Stimulated activated naive CD8-positive, alpha-beta T cell treated with anti-CD3 and anti-CD28 coated beads, Interleukin-15, Interleukin-2, amounts not matched to agents 100 U/mL and 50 U/mL, for 24 hours (primary cell): Measurements from ENCODE around the gene GPLD1.
"Not testable (repeated sequence)": the region's sequence is repeated elsewhere in the genome, so short reads cannot be mapped to it uniquely, and the experiment has no call there.

ENCODE experiments used
- ATAC-seq: fragments of 150-1000 bp; cut with Tn5 transposase; one replicate; pipeline ENCODE4 v1.10.0; 2021
- DNase-seq: peaks from one replicate; pipeline ENCODE4 v3.0.0; 2021

Gene GPLD1

DNA sequence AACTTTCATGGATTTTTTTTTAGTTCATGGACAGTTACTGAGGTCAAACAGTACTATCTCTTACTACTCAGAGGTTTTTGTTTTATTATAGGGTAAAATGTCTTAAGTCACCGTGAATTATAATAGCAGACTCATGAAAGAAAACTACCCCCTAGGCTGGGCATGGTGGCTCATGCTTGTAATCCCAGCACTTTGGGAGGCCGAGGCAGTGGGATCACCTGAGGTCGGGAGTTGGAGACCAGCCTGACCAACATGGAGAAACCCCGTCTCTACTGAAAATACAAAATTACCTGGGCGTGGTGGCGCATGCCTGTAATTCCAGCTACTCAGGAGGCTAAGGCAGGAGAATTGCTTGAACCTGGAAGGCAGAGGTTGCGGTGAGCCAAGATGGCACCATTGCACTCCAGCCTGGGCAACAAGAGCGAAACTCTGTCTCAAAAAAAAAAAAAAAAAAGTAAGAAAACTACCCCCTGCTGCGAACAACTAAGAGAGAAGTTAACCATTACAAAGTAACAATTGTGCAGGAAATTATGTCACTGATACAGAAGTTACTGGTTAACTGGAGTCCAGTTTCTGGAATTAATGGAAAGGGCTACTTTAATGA is 106.4 kb downstream of the GPLD1 start:
- not testable (repeated sequence) for DNase-seq, ATAC-seq

- no peak for ATAC-seq
- DNase-seq, result no peak
Measured at GRCh38 chr6:24382220-24382540, 107.2 kb downstream of the GPLD1 start.

- ATAC-seq, result no peak
- no peak for DNase-seq
Measured at GRCh38 chr6:24381476-24382219, 107.7 kb downstream of the GPLD1 start.

- DNase-seq (no peak), ATAC-seq (no peak)
Measured at GRCh38 chr6:24378473-24379097, 110.8 kb downstream of the GPLD1 start.
